DMS 273 (cell line): ENCODE results near the gene CRIM1.

Experiments used
- DNase-seq: peaks from one replicate; lab custom pipeline; 2025; ENCODE audit not compliant: unreplicated experiment; lab: John Stamatoyannopoulos, UW

CRIM1 gene

GRCh38 chr2:36477746-36478145 lies 122.2 kb downstream of the CRIM1 start:
- no peak for DNase-seq

- DNase-seq, result no peak
Observed at GRCh38 chr2:36478332-36478738, 122.8 kb downstream of the CRIM1 start.

- no peak for DNase-seq
Observed at GRCh38 chr2:36478999-36479398, 123.4 kb downstream of the CRIM1 start.

GRCh38 chr2:36479406-36479805 lies 123.8 kb downstream of the CRIM1 start:
- DNase-seq, result no peak

- no peak for DNase-seq
Observed at GRCh38 chr2:36480028-36480427, 124.5 kb downstream of the CRIM1 start.

GRCh38 chr2:36480636-36481035 lies 125.1 kb downstream of the CRIM1 start:
- no peak for DNase-seq

- DNase-seq, result no peak
Observed at GRCh38 chr2:36481709-36482108, 126.1 kb downstream of the CRIM1 start.

- DNase-seq, result no peak
Observed at GRCh38 chr2:36482576-36483214, 127.1 kb downstream of the CRIM1 start.

GRCh38 chr2:36483290-36483689 lies 127.7 kb downstream of the CRIM1 start:
- no peak for DNase-seq

GRCh38 chr2:36484454-36484853 lies 128.9 kb downstream of the CRIM1 start:
- DNase-seq, result no peak

GRCh38 chr2:36485521-36485920 lies 129.9 kb downstream of the CRIM1 start:
- DNase-seq, result no peak

GRCh38 chr2:36486521-36487044 lies 131.0 kb downstream of the CRIM1 start:
- DNase-seq, result no peak

GRCh38 chr2:36487947-36488346 lies 132.4 kb downstream of the CRIM1 start:
- DNase-seq, result no peak

- no peak for DNase-seq
Observed at GRCh38 chr2:36489281-36489680, 133.7 kb downstream of the CRIM1 start.

GRCh38 chr2:36490749-36491148 lies 135.2 kb downstream of the CRIM1 start:
- DNase-seq, result no peak

- DNase-seq, result no peak
Observed at GRCh38 chr2:36492216-36492945, 136.8 kb downstream of the CRIM1 start.

GRCh38 chr2:36493306-36493705 lies 137.7 kb downstream of the CRIM1 start:
- no peak for DNase-seq

GRCh38 chr2:36497570-36498163 lies 142.1 kb downstream of the CRIM1 start:
- DNase-seq, result no peak

- DNase-seq, result no peak
Observed at GRCh38 chr2:36499128-36499820, 143.7 kb downstream of the CRIM1 start.

GRCh38 chr2:36500072-36500471 lies 144.5 kb downstream of the CRIM1 start:
- no peak for DNase-seq

GRCh38 chr2:36502081-36502480 lies 146.5 kb downstream of the CRIM1 start:
- DNase-seq, result no peak
